Right lobe of liver (tissue), 6 donors: ENCODE measurements around the gene MAPK1. TPM values are rescaled to one million over a fixed set of nuclear protein-coding genes. Genes with fewer than 3 reads are reported as not detected.

ENCODE experiments used
- ATAC-seq, 4 donors: fragments of 200-7000 bp; cut with Tn5 transposase; one replicate each; pipeline ENCODE4 v1.9.1; 2020; ENCODE audit warnings: mild to moderate bottlenecking in 4 of 4, moderate library complexity in 4 of 4
- DNase-seq, 3 donors: peaks; one replicate each; pipeline ENCODE4 v3.0.0-alpha.2; 2020
- H3K27ac ChIP-seq, 3 donors: fragments of 200-600 bp; one replicate each; pipeline ENCODE4 v1.8.0; 2022
- H3K27me3 ChIP-seq, 2 donors: fragments of 200-600 bp; one replicate each; pipeline ENCODE4 v1.8.0; 2022
- H3K36me3 ChIP-seq, 4 donors: fragments of 200-600 bp; sonication (generic) in 1 of 4; one replicate each; pipeline versions ENCODE4 v1.5.1 to v1.8.0; 2017 to 2022; ENCODE audit warnings: control low read depth in 1 of 4
- H3K4me1 ChIP-seq, 4 donors: fragments of 200-600 bp; sonication (generic) in 1 of 4; one replicate each; pipeline versions ENCODE4 v1.5.1 to v1.8.0; 2017 to 2022; ENCODE audit warnings: control low read depth in 1 of 4
- H3K4me3 ChIP-seq, 3 donors: fragments of 200-600 bp; one replicate each; pipeline ENCODE4 v1.8.0; 2022
- H3K9me3 ChIP-seq, 4 donors: fragments of 200-600 bp; sonication (generic) in 1 of 4; one replicate each; pipeline versions ENCODE4 v1.5.1 to v1.8.0; 2017 to 2022; ENCODE audit warnings: control low read depth in 1 of 4
- POLR2A ChIP-seq: fragments of 450-650 bp; IDR thresholded peaks from one replicate; pipeline ENCODE4 v1.6.1; 2017; ENCODE audit warnings: antibody characterized with exemption, mild to moderate bottlenecking
- WGBS: methylation state at CpG from one replicate; pipeline ENCODE4 v1.1.6; 2018; ENCODE audit warnings: low coverage, low lambda C conversion rate; ENCODE audit not compliant: insufficient coverage; ENCODE audit errors: missing lambda C conversion rate; 5-methylcytosine and 5-hydroxymethylcytosine counted together
- intact Hi-C, 2 donors: fragments of 100-400 bp; cut with DNase I; formaldehyde crosslinking; loops; one replicate each; pipeline versions ENCODE4 v1.11.2 to v1.14.1; 2022
- total RNA-seq, 6 experiments: library from RNA; depleted of rRNA in 2 of 6; stranded (reverse); fragments of >200 nt in 2 of 6; fragmentation: NEBNext Ultra II Directional in 3 of 6; extraction: Animal tissue kit (Norgen Biotek cat#: 25700) in 3 of 6; gene quantifications; one replicate each; pipeline versions ENCODE4 v1.1.0 to v1.2.4, GENCODE V29; 2016 to 2023
- TF ChIP-seq, protein P1 (sequence below), 4 donors: fragments of 200-600 bp in 3 of 4; fragments of 450-650 bp in 1 of 4; IDR thresholded peaks; one replicate each; pipeline versions ENCODE4 v1.5.1 to v1.8.0; 2016 to 2022; ENCODE audit warnings: antibody characterized with exemption in 4 of 4, mild to moderate bottlenecking in 2 of 4
- donor health status: DM: no; HTN: yes; CAD: no.
- donor health status: DM: no; HTN: no; CAD: no.
- donor health status: DM: no; HTN: no; CAD: no.
- donor health status: DM: no; HTN: yes; CAD: no.
- donor health status: DM: no; HTN: yes; CAD: no.

Gene MAPK1
- total RNA-seq, 6 experiments from 2014 or later, result 43.4 to 75.0 (median 59.5) TPM

DNA sequence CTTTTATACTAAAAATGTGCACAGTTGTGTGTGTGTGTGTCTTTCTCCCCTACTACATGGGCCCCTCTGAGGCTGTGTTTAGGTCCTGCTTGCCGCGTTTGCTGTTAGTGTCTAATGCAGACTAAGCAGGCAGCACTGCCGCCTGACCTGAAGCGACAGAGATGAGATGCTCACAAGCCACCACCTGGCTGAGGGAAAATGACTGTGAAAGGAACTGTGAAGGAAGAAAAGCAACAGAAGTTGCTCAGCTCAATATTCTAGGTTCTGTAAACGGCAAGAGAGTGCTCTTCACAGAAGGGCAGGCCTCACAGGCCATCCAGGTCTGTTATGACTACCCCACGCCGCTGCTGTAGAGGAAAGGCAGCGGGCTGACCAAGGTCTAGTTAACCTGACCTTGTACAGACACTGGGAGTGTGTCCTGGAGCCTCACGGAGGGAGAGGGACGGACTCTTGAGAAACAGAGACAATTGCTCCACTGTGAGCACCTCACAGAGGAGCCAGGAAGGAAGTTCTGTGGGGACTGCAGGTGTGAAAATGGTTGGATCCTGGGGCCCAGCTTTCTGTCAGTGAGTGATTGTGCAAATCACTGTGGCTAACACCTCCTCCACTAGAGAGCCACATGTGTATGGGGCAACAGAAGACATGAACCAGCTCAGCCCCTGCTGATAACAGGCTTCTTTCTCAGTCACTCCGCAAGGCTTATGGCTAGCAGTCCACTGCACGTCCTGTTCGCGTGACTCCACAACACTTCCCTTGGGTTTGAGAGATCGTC, 100.6 kb downstream of the MAPK1 start:
- DNase-seq (no peak), ATAC-seq (peak; percentile 45 to 63 (median 59))
- Histone ChIP-seq H3K4me3 (no peak overlapping the region), H3K27ac (no peak overlapping the region), H3K27me3 (no peaks in the 10 kb centered on the region), H3K4me1 (no peaks in the 10 kb centered on the region), H3K36me3 (peaks cover 4 to 93% (median 32%) of the 10 kb centered on the region in 4 donors), H3K9me3 (no peaks in the 10 kb centered on the region)
- WGBS, result 82% methylated on average over 6 of the region's 15 CpGs
- TF ChIP-seq, protein P1, sequence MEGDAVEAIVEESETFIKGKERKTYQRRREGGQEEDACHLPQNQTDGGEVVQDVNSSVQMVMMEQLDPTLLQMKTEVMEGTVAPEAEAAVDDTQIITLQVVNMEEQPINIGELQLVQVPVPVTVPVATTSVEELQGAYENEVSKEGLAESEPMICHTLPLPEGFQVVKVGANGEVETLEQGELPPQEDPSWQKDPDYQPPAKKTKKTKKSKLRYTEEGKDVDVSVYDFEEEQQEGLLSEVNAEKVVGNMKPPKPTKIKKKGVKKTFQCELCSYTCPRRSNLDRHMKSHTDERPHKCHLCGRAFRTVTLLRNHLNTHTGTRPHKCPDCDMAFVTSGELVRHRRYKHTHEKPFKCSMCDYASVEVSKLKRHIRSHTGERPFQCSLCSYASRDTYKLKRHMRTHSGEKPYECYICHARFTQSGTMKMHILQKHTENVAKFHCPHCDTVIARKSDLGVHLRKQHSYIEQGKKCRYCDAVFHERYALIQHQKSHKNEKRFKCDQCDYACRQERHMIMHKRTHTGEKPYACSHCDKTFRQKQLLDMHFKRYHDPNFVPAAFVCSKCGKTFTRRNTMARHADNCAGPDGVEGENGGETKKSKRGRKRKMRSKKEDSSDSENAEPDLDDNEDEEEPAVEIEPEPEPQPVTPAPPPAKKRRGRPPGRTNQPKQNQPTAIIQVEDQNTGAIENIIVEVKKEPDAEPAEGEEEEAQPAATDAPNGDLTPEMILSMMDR (IDR thresholded peaks at IDR 0.05), result no peak
- no peak for TF ChIP-seq POLR2A
- intact Hi-C loops, result no loop called here

- DNase-seq (no peak), ATAC-seq (peak in 1 of 4 donors; percentile 17)
- no peaks in the 10 kb centered on the region for H3K9me3 ChIP-seq
- no peaks in the 10 kb centered on the region for H3K4me1 ChIP-seq
- H3K27me3 ChIP-seq, result no peaks in the 10 kb centered on the region
- no peak overlapping the region for H3K27ac ChIP-seq
- TF ChIP-seq POLR2A, result no peak
- TF ChIP-seq, protein P1 (IDR thresholded peaks at IDR 0.05), result no peak
- no peak overlapping the region for H3K4me3 ChIP-seq
- H3K36me3 ChIP-seq, result peaks cover 4 to 85% (median 32%) of the 10 kb centered on the region in 4 donors
- WGBS, result no CpG with 5 or more reads among the region's 11 CpGs
- intact Hi-C loops, result no loop called here
Measured at GRCh38 chr22:21765909-21766529, 101.4 kb downstream of the MAPK1 start.

GRCh38 chr22:21764038-21764804, 103.2 kb downstream of the MAPK1 start:
- H3K27ac ChIP-seq, result no peak overlapping the region

More at GRCh38 chr22:21764038-21764804, 103.2 kb downstream of the MAPK1 start:
- DNase-seq (no peak), ATAC-seq (no peak)
- Histone ChIP-seq H3K9me3 (no peaks in the 10 kb centered on the region), H3K4me3 (no peak overlapping the region), H3K4me1 (no peaks in the 10 kb centered on the region), H3K27me3 (no peaks in the 10 kb centered on the region), H3K36me3 (peaks cover 4 to 70% (median 26%) of the 10 kb centered on the region in 4 donors)
- WGBS, result 85% methylated on average over 8 of the region's 9 CpGs
- TF ChIP-seq, protein P1 (IDR thresholded peaks at IDR 0.05), result no peak
- no peak for TF ChIP-seq POLR2A
- intact Hi-C loops, result no loop called here
